ENCODE data around the gene FBXW11.

GRCh38 chr5:171891150-171891549, 115.3 kb downstream of the FBXW11 start:
- no peak for TF ChIP-seq CTCF (conservative IDR thresholded peaks at IDR 0.05; ENCODE audit: low read depth, low read length)
- TF ChIP-seq EZH2 (IDR thresholded peaks at IDR 0.05; ENCODE audit: low read length, unreplicated experiment), result no peak

All from PC-3 (cell line).